Stomach (tissue), 9 donors: Measurements from ENCODE around the gene PLEKHA6. TPM values are rescaled to one million over a fixed set of nuclear protein-coding genes. Genes with fewer than 3 reads are reported as not detected.

ENCODE experiments used
- DNase-seq, 2 donors: peaks; one replicate each; pipeline versions ENCODE4 v3.0.0 to v3.0.0-alpha.2; 2013 to 2019
- H3K27ac ChIP-seq, 5 donors: fragments of 200-600 bp in 4 of 5; sonication (generic) in 4 of 5; one replicate each; pipeline ENCODE4 v1.5.1; 2013 to 2019; ENCODE audit warnings: mild to moderate bottlenecking in 1 of 5, moderate library complexity in 1 of 5
- H3K27me3 ChIP-seq, 3 donors: fragments of 200-600 bp; sonication (generic); one replicate each; pipeline ENCODE4 v1.5.1; 2017 to 2019; ENCODE audit warnings: mixed run types in 1 of 3
- H3K36me3 ChIP-seq, 4 donors: fragments of 200-600 bp; sonication (generic); 1 replicate in 3 of 4; 2 replicates in 1 of 4; pipeline ENCODE4 v1.5.1; 2016 to 2019
- H3K4me1 ChIP-seq, 4 donors: fragments of 200-600 bp; sonication (generic); one replicate each; pipeline ENCODE4 v1.5.1; 2016 to 2019
- H3K4me3 ChIP-seq, 4 donors: fragments of 200-600 bp; sonication (generic) in 3 of 4; one replicate each; pipeline ENCODE4 v1.5.1; 2016 to 2019; ENCODE audit warnings: mild to moderate bottlenecking in 1 of 4
- H3K9me3 ChIP-seq, 4 donors: fragments of 200-600 bp; sonication (generic); one replicate each; pipeline ENCODE4 v1.5.1; 2016 to 2019
- CTCF ChIP-seq, 7 experiments: fragments of 450-650 bp in 4 of 7; fragments of 200-600 bp in 3 of 7; sonication (generic) in 3 of 7; IDR thresholded peaks; one replicate each; pipeline ENCODE4 v1.5.1; 2016 to 2019; ENCODE audit warnings: antibody characterized with exemption in 7 of 7, control low read depth in 2 of 7, mild to moderate bottlenecking in 1 of 7
- EP300 ChIP-seq: sonication (generic); formaldehyde crosslinking; IDR thresholded peaks from one replicate; pipeline ENCODE4 v1.6.1; 2017; ENCODE audit warnings: antibody characterized with exemption
- POLR2A ChIP-seq, 4 donors: fragments of 450-650 bp; IDR thresholded peaks; one replicate each; pipeline ENCODE4 v1.6.1; 2016; ENCODE audit warnings: antibody characterized with exemption in 4 of 4, control low read depth in 2 of 4, mild to moderate bottlenecking in 1 of 4, moderate library complexity in 1 of 4
- POLR2AphosphoS5 ChIP-seq, 3 donors: sonication (generic); formaldehyde crosslinking; IDR thresholded peaks; one replicate each; pipeline ENCODE4 v1.6.1; 2016; ENCODE audit warnings: antibody characterized with exemption in 3 of 3
- WGBS, 5 donors: extraction: QIAGEN DNeasy Blood & Tissue Kit in 3 of 5; methylation state at CpG; one replicate each; pipeline versions ENCODE4 v1.1.5 to v1.1.7; 2013 to 2018; 5-methylcytosine and 5-hydroxymethylcytosine counted together
- intact Hi-C: fragments of 100-400 bp; cut with DNase I; formaldehyde crosslinking; loops from one replicate; pipeline ENCODE4 v1.15.1; 2023; ENCODE audit warnings: low total_unique reads
- polyA plus RNA-seq, 3 donors: library from polyadenylated mRNA; stranded (reverse); fragments of 200-250 nt; gene quantifications; one replicate each; pipeline ENCODE4 v1.2.3, GENCODE V29; 2013
- total RNA-seq, 5 donors: library from RNA; depleted of rRNA; stranded (reverse); fragments of >200 nt; gene quantifications; one replicate each; pipeline versions ENCODE4 v1.1.0 to v1.2.3, GENCODE V29; 2014 to 2016
- donor health status: healthy with polysubstance abuse.
- donor health status: Bipolar disorder and iron deficiency.
- donor health status: healthy.

The PLEKHA6 gene
- total and polyA plus RNA-seq, 8 donors: 6.4 to 97.9 (median 34.8) TPM

DNA sequence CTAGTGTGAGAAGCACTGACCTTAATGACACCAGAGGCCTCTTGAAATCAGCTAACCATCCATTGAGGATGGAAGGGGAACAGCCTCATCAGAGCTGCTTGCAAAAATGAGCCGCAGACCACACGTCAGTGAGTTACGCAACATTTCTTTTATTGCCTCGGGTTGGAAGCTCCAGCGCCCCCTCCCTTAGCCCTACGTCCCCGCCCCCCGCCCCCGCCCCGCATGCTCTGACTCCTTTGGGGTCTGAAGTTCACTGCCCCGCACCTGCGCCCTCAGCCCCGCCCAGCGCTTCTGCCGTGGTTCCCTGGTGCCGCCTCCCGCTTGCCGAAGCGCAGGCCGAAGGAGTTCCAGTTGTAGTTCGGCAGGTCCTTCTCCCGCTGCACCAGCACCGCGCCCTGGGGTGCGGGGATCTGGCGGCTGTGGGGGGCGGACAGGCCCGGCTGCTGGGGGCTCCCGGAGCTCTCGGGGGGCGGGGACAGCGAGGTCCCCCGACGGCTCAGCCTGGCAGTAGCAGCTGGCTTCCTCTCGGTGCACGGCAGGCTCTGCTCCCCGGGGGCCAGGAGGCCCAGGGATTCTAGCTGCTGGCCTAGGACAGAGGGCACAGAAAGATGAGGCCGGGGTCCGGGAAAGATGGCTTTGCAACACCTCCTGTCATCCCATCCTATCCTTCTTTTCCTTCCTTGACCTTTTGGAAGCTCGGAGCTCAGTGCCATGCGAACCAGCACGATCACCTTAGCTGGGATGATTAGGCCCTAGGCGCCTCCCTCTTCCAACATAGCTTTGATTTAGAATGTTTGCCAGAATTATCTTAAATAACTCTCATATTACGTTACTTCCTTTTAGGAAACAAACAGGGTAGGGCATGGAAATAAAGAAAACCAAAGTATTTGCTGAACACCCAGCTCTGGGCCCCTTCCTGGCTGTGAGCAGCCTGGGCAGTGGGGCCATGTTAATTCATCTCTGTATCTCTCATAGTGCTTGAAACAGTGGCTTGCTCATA, 169.2 kb downstream of the PLEKHA6 start:
- Histone ChIP-seq H3K27ac (peak overlapping the region; percentile 55 to 82 (median 72)), H3K36me3 (no peaks in the 10 kb centered on the region), H3K9me3 (no peaks in the 10 kb centered on the region), H3K4me1 (peaks cover 21 to 50% (median 27%) of the 10 kb centered on the region in 4 donors), H3K27me3 (peaks cover 0 to 74% (median 9%) of the 10 kb centered on the region in 3 donors), H3K4me3 (peak overlapping the region; percentile 15 to 31 (median 27))
- 8 to 24% (median 9%) methylated on average over 14 to 44 of the region's 44 CpGs for WGBS, 5 donors
- TF ChIP-seq POLR2A (IDR thresholded peaks at IDR 0.05) (no peak), CTCF (IDR thresholded peaks at IDR 0.05) (no peak), POLR2AphosphoS5 (IDR thresholded peaks at IDR 0.05) (no peak), EP300 (no peak)
- DNase-seq: peak in 1 of 2 donors; percentile 80
- intact Hi-C loops: no loop called here

GRCh38 chr1:204188959-204189639, 170.6 kb downstream of the PLEKHA6 start:
- Histone ChIP-seq H3K27ac (no peak overlapping the region), H3K4me1 (peaks cover 16 to 43% (median 24%) of the 10 kb centered on the region in 4 donors), H3K9me3 (no peaks in the 10 kb centered on the region), H3K4me3 (no peak overlapping the region), H3K27me3 (peaks cover 0 to 70% (median 9%) of the 10 kb centered on the region in 3 donors), H3K36me3 (no peaks in the 10 kb centered on the region)
- intact Hi-C loops: no loop called here
- TF ChIP-seq POLR2AphosphoS5 (IDR thresholded peaks at IDR 0.05): no peak
- no peak for TF ChIP-seq EP300
- no peak for TF ChIP-seq CTCF (IDR thresholded peaks at IDR 0.05)
- TF ChIP-seq POLR2A (IDR thresholded peaks at IDR 0.05): no peak
- WGBS, 5 donors: 75 to 87% (median 84%) methylated on average over 11 of the region's 11 CpGs
- no peak for DNase-seq

DNA sequence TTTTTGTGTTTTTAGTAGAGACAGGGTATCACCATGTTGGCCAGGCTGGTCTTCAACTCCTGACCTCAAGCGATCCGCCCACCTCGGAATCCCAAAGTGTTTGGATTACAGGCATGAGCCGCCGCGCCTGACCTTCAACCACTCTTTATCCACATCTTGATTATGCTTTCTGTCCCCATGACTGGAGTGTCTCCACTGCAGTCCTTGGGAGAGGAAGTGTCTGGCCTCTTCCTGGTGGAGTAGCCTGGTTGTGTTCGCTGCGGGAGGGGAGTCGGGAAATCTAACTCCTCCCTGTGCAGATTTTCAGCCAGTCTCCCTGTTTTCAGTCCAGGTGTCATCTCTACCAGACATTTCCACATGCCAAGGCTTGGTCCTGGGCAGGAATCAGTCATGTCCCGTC, 173.1 kb downstream of the PLEKHA6 start:
- Histone ChIP-seq H3K27me3 (peaks cover 0 to 56% (median 9%) of the 10 kb centered on the region in 3 donors), H3K4me1 (peaks cover 9 to 21% (median 16%) of the 10 kb centered on the region in 4 donors), H3K27ac (no peak overlapping the region), H3K36me3 (no peaks in the 10 kb centered on the region), H3K9me3 (no peaks in the 10 kb centered on the region), H3K4me3 (no peak overlapping the region)
- intact Hi-C loops: no loop called here
- 67 to 86% (median 82%) methylated on average over 10 of the region's 10 CpGs for WGBS, 5 donors
- no peak for DNase-seq
- TF ChIP-seq POLR2AphosphoS5 (IDR thresholded peaks at IDR 0.05): no peak
- no peak for TF ChIP-seq CTCF (IDR thresholded peaks at IDR 0.05)
- no peak for TF ChIP-seq POLR2A (IDR thresholded peaks at IDR 0.05)
- TF ChIP-seq EP300: no peak

- H3K36me3 ChIP-seq: no peaks in the 10 kb centered on the region
- H3K9me3 ChIP-seq: no peaks in the 10 kb centered on the region
- no peaks in the 10 kb centered on the region for H3K4me1 ChIP-seq
- H3K4me3 ChIP-seq: no peak overlapping the region
- WGBS, 5 donors: 44 to 76% (median 67%) methylated on average over 1 of the region's 1 CpG
- peaks cover 0 to 10% (median 0%) of the 10 kb centered on the region in 3 donors for H3K27me3 ChIP-seq
- H3K27ac ChIP-seq: no peak overlapping the region
- TF ChIP-seq EP300 (no peak), POLR2AphosphoS5 (IDR thresholded peaks at IDR 0.05) (no peak), POLR2A (IDR thresholded peaks at IDR 0.05) (no peak), CTCF (IDR thresholded peaks at IDR 0.05) (no peak)
- intact Hi-C loops: no loop called here
- DNase-seq: no peak
Observed at GRCh38 chr1:204181116-204181515, 178.6 kb downstream of the PLEKHA6 start.
